ENCODE data around the gene LMO1.

GRCh38 chr11:8289492-8289918 is 25.8 kb upstream of the LMO1 start:
- no peak for TF ChIP-seq YY1 (IDR thresholded peaks at IDR 0.05; ENCODE audit: low read depth)
- TF ChIP-seq FOXM1 (IDR thresholded peaks at IDR 0.05; ENCODE audit: borderline replicate concordance, low read depth), result no peak
- TF ChIP-seq TEAD4 (IDR thresholded peaks at IDR 0.05), result no peak
- TF ChIP-seq USF1 (IDR thresholded peaks at IDR 0.05), result no peak
- no peak for TF ChIP-seq EP300 (IDR thresholded peaks at IDR 0.05; ENCODE audit: borderline replicate concordance)
- no peak for TF ChIP-seq CREB1 (IDR thresholded peaks at IDR 0.05; ENCODE audit: low read depth)
- TF ChIP-seq TCF12 (IDR thresholded peaks at IDR 0.05; ENCODE audit: low read depth), result no peak
- TF ChIP-seq NFIC (IDR thresholded peaks at IDR 0.05), result no peak

Data from Ishikawa (cell line).